ENCODE measurements around the gene SLC27A4. TPM values are rescaled to one million over a fixed set of nuclear protein-coding genes. Genes with fewer than 3 reads are reported as not detected.

Gene SLC27A4
- total RNA-seq, 1 donor from 2014 or later, result 23.0 TPM

- no peak for TF ChIP-seq CTCF (IDR thresholded peaks at IDR 0.05; ENCODE audit: unreplicated experiment)
- Mint-ChIP-seq H3K27me3 (ENCODE audit: unreplicated experiment) (peaks cover 14% of the 10 kb centered on the region), H3K9me3 (ENCODE audit: unreplicated experiment) (no peaks in the 10 kb centered on the region), H3K27ac (ENCODE audit: unreplicated experiment) (no peak overlapping the region), H3K4me3 (ENCODE audit: unreplicated experiment) (no peak overlapping the region), H3K4me1 (ENCODE audit: unreplicated experiment) (peaks cover 13% of the 10 kb centered on the region), H3K36me3 (ENCODE audit: low read depth, unreplicated experiment) (no peaks in the 10 kb centered on the region)
- DNase-seq (ENCODE audit: low spot score), result no peak
Observed at GRCh38 chr9:128409978-128410377, 69.7 kb downstream of the SLC27A4 start.

Small RNA genes within 50 kb of the gene (microRNA-seq; reads per million reads assigned to microRNA genes)
- gene MIR219B (ENCODE audit: unreplicated experiment), result not detected

Other genes starting within 250 kb of the SLC27A4 start
- 39.8 TPM for gene PTGES2, start 212.8 kb upstream of the SLC27A4 start, total RNA-seq (ENCODE audit: unreplicated experiment)
- gene LCN2, start 191.1 kb upstream of the SLC27A4 start, total RNA-seq (ENCODE audit: unreplicated experiment), result not detected
- gene BBLN, start 180.3 kb upstream of the SLC27A4 start, total RNA-seq (ENCODE audit: unreplicated experiment), result 62.1 TPM
- gene CIZ1, start 149.0 kb upstream of the SLC27A4 start, total RNA-seq (ENCODE audit: unreplicated experiment), result 156 TPM
- 8.0 TPM for gene DNM1, start 137.1 kb upstream of the SLC27A4 start, total RNA-seq (ENCODE audit: unreplicated experiment)
- 69.4 TPM for gene GOLGA2, start 64.5 kb upstream of the SLC27A4 start, total RNA-seq (ENCODE audit: unreplicated experiment)
- 26.8 TPM for gene SWI5, start 64.3 kb upstream of the SLC27A4 start, total RNA-seq (ENCODE audit: unreplicated experiment)
- 25.8 TPM for gene TRUB2, start 18.1 kb upstream of the SLC27A4 start, total RNA-seq (ENCODE audit: unreplicated experiment)
- 46.6 TPM for gene COQ4, start 17.7 kb upstream of the SLC27A4 start, total RNA-seq (ENCODE audit: unreplicated experiment)
- 96.1 TPM for gene URM1, start 30.8 kb downstream of the SLC27A4 start, total RNA-seq (ENCODE audit: unreplicated experiment)
- 27.9 TPM for gene CERCAM, start 80.3 kb downstream of the SLC27A4 start, total RNA-seq (ENCODE audit: unreplicated experiment)
- gene ODF2, start 115.5 kb downstream of the SLC27A4 start, total RNA-seq (ENCODE audit: unreplicated experiment), result 83.8 TPM
- gene GLE1, start 164.2 kb downstream of the SLC27A4 start, total RNA-seq (ENCODE audit: unreplicated experiment), result 17.5 TPM
- gene SPTAN1, start 212.1 kb downstream of the SLC27A4 start, total RNA-seq (ENCODE audit: unreplicated experiment), result 810 TPM

Data from endothelial cell (in vitro differentiated cells).